SK-N-SH (cell line): ENCODE results near the gene CPA3.

Source experiments
- EP300 ChIP-seq, 2 experiments: IDR thresholded peaks; 2 replicates each; pipeline versions ENCODE4 v1.4.0 to v1.6.1; 2012; ENCODE audit warnings: borderline replicate concordance in 1 of 2, low read depth in 1 of 2, low read length in 1 of 2
- NFIC ChIP-seq: IDR thresholded peaks from 2 replicates; pipeline ENCODE4 v1.4.0; 2012; ENCODE audit warnings: borderline replicate concordance
- RAD21 ChIP-seq: IDR thresholded peaks from 2 replicates; pipeline ENCODE4 v1.6.1; 2012; ENCODE audit warnings: mild to moderate bottlenecking, low read length
- SMC3 ChIP-seq: IDR thresholded peaks from 2 replicates; pipeline ENCODE4 v1.6.1; 2012; ENCODE audit warnings: low read depth, low read length, improper control_type of control experiment
- TF ChIP-seq, protein P1 (sequence below): fragments of 200-600 bp; sonication (generic); IDR thresholded peaks from 2 replicates; pipeline ENCODE4 v1.6.1; 2017; ENCODE audit warnings: antibody characterized with exemption, mild to moderate bottlenecking, moderate library complexity
- TF ChIP-seq, protein P2 (sequence below): IDR thresholded peaks from 2 replicates; pipeline ENCODE4 v1.4.0; 2012; ENCODE audit warnings: low read depth, borderline replicate concordance
- TF ChIP-seq, protein P3 (sequence below): fragments of 150-350 bp; IDR thresholded peaks from 2 replicates; pipeline ENCODE4 v1.6.1; 2017; ENCODE audit warnings: antibody characterized with exemption, low read length, low read depth, borderline replicate concordance
- TF ChIP-seq, protein P4 (sequence below): IDR thresholded peaks from 2 replicates; pipeline ENCODE4 v1.6.1; 2012; ENCODE audit warnings: mild to moderate bottlenecking, low read depth, low read length, moderate library complexity

DNA sequence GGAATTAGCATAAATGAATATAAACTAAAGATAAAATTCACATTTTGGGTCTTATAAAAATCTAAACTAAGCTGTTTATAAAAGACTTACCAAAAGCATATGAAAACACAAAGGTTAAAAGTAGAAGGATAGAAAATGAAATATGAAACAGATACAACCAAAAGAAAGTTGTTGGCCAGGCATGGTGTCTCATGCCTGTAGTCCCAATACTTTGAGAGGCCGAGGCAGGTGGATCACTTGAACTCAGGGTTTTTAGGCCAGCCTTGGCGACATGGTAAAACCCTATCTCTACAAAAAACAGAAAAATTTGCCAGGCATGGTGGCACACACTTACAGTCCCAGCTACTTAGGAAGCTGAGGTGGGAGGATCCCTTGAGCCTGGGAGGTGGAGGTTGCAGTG is 51.0 kb downstream of the CPA3 start:
- TF ChIP-seq, protein P1, sequence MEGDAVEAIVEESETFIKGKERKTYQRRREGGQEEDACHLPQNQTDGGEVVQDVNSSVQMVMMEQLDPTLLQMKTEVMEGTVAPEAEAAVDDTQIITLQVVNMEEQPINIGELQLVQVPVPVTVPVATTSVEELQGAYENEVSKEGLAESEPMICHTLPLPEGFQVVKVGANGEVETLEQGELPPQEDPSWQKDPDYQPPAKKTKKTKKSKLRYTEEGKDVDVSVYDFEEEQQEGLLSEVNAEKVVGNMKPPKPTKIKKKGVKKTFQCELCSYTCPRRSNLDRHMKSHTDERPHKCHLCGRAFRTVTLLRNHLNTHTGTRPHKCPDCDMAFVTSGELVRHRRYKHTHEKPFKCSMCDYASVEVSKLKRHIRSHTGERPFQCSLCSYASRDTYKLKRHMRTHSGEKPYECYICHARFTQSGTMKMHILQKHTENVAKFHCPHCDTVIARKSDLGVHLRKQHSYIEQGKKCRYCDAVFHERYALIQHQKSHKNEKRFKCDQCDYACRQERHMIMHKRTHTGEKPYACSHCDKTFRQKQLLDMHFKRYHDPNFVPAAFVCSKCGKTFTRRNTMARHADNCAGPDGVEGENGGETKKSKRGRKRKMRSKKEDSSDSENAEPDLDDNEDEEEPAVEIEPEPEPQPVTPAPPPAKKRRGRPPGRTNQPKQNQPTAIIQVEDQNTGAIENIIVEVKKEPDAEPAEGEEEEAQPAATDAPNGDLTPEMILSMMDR = no peak
- no peak for TF ChIP-seq SMC3
- TF ChIP-seq EP300 (IDR thresholded peaks at IDR 0.05; ENCODE audit: borderline replicate concordance in 1 of 2, low read depth in 1 of 2, low read length in 1 of 2) = no peak
- TF ChIP-seq, protein P2, sequence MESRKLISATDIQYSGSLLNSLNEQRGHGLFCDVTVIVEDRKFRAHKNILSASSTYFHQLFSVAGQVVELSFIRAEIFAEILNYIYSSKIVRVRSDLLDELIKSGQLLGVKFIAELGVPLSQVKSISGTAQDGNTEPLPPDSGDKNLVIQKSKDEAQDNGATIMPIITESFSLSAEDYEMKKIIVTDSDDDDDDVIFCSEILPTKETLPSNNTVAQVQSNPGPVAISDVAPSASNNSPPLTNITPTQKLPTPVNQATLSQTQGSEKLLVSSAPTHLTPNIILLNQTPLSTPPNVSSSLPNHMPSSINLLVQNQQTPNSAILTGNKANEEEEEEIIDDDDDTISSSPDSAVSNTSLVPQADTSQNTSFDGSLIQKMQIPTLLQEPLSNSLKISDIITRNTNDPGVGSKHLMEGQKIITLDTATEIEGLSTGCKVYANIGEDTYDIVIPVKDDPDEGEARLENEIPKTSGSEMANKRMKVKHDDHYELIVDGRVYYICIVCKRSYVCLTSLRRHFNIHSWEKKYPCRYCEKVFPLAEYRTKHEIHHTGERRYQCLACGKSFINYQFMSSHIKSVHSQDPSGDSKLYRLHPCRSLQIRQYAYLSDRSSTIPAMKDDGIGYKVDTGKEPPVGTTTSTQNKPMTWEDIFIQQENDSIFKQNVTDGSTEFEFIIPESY = no peak
- TF ChIP-seq NFIC = no peak
- TF ChIP-seq RAD21 = no peak
- TF ChIP-seq, protein P3, sequence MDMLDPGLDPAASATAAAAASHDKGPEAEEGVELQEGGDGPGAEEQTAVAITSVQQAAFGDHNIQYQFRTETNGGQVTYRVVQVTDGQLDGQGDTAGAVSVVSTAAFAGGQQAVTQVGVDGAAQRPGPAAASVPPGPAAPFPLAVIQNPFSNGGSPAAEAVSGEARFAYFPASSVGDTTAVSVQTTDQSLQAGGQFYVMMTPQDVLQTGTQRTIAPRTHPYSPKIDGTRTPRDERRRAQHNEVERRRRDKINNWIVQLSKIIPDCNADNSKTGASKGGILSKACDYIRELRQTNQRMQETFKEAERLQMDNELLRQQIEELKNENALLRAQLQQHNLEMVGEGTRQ = no peak
- TF ChIP-seq, protein P4, sequence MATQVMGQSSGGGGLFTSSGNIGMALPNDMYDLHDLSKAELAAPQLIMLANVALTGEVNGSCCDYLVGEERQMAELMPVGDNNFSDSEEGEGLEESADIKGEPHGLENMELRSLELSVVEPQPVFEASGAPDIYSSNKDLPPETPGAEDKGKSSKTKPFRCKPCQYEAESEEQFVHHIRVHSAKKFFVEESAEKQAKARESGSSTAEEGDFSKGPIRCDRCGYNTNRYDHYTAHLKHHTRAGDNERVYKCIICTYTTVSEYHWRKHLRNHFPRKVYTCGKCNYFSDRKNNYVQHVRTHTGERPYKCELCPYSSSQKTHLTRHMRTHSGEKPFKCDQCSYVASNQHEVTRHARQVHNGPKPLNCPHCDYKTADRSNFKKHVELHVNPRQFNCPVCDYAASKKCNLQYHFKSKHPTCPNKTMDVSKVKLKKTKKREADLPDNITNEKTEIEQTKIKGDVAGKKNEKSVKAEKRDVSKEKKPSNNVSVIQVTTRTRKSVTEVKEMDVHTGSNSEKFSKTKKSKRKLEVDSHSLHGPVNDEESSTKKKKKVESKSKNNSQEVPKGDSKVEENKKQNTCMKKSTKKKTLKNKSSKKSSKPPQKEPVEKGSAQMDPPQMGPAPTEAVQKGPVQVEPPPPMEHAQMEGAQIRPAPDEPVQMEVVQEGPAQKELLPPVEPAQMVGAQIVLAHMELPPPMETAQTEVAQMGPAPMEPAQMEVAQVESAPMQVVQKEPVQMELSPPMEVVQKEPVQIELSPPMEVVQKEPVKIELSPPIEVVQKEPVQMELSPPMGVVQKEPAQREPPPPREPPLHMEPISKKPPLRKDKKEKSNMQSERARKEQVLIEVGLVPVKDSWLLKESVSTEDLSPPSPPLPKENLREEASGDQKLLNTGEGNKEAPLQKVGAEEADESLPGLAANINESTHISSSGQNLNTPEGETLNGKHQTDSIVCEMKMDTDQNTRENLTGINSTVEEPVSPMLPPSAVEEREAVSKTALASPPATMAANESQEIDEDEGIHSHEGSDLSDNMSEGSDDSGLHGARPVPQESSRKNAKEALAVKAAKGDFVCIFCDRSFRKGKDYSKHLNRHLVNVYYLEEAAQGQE = no peak
